ENCODE measurements around the gene PTPN2.

DNA sequence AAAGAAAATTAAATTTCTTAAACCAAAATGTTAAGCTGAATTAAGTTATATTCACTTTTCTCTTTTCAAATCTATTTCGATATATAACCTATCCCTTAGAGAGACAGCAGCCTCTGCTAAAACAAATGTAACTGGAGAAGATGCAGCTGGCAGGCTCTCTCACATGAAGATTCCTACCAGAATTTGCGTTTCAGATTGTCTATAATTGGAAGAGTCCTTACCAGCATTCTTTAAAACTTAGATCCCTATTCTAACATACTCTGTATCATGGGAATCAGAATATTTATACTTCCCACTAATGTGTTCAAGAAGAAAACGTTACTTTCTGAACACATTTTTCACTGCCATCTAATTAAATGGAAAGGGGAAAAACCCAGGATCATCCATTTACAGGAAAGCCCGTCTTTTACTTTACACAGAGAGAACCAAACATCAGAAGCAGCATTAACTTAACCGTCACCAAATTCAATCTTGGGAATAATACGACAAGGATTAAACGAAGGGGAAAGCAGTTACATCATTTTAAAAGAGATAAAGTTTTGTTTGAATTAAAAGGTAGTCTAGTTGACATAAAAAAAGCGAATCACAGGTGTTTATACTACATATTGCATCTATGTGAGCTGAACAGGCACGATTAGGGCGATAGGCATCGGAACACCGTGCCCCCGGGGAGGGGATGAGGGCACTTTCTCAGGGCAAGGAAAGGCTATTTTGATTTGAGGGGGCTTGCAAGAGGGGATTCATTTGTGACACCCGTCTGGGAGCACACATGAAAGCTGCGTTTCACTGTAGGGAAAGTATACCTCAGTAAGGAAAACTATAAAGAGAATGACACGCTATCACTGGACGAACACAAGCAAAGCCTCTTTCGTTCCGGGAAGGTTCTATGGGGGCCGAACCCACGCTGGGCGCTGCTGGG lies 1.3 kb downstream of the PTPN2 start:
- TF ChIP-seq POLR2AphosphoS5 (IDR thresholded peaks at IDR 0.05; ENCODE audit: low read depth) (no peak), EZH2 (IDR thresholded peaks at IDR 0.05; ENCODE audit: low read depth, unreplicated experiment) (no peak), EZH2phosphoT487 (IDR thresholded peaks at IDR 0.05; ENCODE audit: unreplicated experiment) (no peak), JUNB (IDR thresholded peaks at IDR 0.05; ENCODE audit: unreplicated experiment) (no peak), STAT1 (IDR thresholded peaks at IDR 0.05; ENCODE audit: unreplicated experiment) (no peak), ZNF331 (CRISPR knock-in tag; IDR thresholded peaks at IDR 0.05; ENCODE audit: low read depth) (no peak)
- TF ChIP-seq, protein P1, sequence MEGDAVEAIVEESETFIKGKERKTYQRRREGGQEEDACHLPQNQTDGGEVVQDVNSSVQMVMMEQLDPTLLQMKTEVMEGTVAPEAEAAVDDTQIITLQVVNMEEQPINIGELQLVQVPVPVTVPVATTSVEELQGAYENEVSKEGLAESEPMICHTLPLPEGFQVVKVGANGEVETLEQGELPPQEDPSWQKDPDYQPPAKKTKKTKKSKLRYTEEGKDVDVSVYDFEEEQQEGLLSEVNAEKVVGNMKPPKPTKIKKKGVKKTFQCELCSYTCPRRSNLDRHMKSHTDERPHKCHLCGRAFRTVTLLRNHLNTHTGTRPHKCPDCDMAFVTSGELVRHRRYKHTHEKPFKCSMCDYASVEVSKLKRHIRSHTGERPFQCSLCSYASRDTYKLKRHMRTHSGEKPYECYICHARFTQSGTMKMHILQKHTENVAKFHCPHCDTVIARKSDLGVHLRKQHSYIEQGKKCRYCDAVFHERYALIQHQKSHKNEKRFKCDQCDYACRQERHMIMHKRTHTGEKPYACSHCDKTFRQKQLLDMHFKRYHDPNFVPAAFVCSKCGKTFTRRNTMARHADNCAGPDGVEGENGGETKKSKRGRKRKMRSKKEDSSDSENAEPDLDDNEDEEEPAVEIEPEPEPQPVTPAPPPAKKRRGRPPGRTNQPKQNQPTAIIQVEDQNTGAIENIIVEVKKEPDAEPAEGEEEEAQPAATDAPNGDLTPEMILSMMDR (conservative IDR thresholded peaks at IDR 0.05; ENCODE audit: low read depth in 2 of 2): no peak
- TF ChIP-seq, protein P2, sequence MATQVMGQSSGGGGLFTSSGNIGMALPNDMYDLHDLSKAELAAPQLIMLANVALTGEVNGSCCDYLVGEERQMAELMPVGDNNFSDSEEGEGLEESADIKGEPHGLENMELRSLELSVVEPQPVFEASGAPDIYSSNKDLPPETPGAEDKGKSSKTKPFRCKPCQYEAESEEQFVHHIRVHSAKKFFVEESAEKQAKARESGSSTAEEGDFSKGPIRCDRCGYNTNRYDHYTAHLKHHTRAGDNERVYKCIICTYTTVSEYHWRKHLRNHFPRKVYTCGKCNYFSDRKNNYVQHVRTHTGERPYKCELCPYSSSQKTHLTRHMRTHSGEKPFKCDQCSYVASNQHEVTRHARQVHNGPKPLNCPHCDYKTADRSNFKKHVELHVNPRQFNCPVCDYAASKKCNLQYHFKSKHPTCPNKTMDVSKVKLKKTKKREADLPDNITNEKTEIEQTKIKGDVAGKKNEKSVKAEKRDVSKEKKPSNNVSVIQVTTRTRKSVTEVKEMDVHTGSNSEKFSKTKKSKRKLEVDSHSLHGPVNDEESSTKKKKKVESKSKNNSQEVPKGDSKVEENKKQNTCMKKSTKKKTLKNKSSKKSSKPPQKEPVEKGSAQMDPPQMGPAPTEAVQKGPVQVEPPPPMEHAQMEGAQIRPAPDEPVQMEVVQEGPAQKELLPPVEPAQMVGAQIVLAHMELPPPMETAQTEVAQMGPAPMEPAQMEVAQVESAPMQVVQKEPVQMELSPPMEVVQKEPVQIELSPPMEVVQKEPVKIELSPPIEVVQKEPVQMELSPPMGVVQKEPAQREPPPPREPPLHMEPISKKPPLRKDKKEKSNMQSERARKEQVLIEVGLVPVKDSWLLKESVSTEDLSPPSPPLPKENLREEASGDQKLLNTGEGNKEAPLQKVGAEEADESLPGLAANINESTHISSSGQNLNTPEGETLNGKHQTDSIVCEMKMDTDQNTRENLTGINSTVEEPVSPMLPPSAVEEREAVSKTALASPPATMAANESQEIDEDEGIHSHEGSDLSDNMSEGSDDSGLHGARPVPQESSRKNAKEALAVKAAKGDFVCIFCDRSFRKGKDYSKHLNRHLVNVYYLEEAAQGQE (IDR thresholded peaks at IDR 0.05; ENCODE audit: unreplicated experiment): no peak

All from GM23338 (cell line).